NCI-H1105 (cell line): ENCODE data around the gene CAMKMT.
A peak's percentile ranks its signal among the peaks of the same experiment; 100 is the strongest.
"Not testable (repeated sequence)": the region's sequence is repeated elsewhere in the genome, so short reads cannot be mapped to it uniquely, and the experiment has no call there.

Experiments used
- DNase-seq: peaks from one replicate; lab custom pipeline; 2025; lab: John Stamatoyannopoulos, UW

The CAMKMT gene

DNA sequence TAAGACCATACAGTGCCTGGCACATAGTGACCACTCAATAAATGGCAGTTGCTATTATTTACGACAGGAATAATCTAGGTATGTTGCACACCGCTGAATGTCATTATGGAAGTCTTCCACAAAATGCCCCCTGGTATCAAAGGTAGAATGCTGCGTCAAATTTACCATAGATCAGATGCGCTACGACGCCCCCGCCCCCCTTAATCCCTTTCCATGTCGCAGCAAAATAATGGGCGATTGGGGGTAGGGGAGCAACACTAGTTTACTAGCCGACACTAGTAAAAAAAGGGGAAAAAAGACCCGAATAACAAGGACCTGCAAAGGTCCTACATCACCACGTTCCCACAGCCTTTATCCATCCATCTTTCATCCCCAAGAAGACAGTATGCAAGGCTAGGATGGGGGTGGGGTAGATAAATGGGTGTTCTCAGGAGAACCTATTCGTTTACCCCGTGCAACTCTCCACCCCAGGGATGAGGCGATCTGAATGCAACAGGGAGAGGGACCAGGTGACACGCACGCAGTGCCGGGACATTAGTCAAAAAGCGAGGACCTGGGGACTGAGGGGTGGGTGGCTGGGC lies 908 bp upstream of the CAMKMT start:
- peak; percentile 22 for DNase-seq

DNA sequence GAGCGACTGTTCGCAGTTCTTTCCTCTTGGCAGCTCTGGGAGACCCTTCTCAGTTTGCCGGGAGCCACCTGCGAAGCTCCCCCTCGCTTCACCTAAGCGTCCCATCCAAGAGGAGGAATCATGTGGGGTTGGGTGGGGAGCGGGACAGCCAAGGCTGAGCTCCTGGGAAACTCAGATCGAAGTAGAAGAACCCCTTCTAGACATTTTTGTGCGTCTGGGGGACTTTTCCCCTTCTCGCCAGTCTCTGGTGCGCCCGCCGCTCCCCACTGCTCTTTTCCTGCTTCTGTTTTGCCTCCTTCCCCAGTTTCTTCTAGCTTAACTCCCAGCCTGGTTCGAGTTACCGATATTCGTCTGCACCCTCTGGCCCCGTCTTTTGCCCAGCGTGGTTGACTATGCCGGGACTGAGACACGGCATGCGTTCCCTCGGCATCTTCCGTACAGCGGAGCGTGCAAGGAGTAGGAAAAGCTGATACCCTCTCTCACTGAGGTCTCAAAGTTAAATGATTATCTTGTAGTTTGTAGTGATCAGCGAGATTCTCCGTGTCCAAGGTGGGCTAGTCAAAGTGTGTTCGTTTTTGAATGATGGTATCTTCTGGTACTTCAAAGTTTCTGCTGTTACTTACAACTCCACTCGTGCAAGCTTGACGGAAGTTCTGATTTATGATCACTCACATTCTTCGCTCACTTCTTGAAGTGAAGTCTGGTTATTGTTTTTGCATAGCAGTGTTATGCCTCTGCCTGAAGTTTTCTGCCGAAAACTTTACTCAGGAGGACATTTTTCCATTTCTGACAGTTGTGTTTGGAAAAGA lies 664 bp downstream of the CAMKMT start:
- peak; percentile 8 for DNase-seq

DNA sequence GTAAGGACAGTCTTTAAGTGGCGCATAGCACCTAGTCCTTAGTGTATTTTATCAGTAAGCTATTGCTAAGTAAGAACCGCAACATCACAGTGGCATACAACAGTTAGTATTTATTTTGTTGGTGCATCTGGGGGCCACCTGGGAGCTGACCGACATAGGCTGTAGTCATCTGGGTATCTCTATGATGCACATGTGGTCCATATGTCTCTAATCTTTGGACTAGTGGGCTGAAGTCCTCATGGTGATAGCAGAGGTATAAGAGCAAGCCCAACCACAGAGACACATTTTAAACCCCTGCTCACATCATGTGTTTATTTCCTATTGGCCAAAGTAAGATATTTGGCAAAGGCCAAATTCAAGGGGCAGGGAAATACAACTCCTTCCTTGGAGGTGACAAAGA lies 2.9 kb downstream of the CAMKMT start:
- DNase-seq, result no peak

DNA sequence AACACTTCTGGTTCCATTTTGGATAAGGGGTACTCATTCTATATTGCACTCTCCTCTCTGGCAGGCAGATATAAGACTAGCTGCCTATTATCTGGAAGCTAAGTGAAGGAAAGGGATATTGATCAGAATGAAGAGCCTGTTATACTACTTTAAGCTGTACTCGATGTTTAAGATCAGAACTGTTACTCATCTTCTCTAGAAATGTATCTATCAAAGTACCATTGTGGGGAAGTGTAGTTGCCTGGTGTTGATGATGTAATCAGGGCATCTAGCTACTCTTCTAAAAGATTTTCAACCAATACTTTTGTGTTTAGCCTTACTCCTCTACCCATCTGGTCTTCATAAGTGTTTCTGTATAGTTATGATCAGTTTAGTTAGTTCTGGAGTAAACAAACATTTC lies 5.8 kb downstream of the CAMKMT start:
- DNase-seq, result no peak

DNA sequence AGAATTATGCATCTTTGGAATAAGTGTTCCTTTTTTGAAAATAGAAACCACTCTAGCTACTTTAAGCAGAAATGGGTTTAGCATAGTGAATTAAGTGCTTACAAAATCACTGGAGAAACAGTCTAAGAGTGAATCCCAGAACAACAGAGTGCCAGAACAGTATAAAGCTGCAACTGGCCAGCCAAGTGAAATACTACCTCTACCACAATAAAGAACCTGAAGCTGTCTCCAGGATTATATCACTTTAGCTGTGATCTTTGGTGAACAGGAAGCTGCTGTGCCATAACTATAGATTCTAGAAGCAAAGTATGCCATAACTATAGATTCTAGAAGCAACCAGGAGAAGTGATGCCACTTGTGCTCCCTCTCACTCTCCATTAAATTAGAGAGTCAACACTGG lies 7.6 kb downstream of the CAMKMT start:
- no peak for DNase-seq

DNA sequence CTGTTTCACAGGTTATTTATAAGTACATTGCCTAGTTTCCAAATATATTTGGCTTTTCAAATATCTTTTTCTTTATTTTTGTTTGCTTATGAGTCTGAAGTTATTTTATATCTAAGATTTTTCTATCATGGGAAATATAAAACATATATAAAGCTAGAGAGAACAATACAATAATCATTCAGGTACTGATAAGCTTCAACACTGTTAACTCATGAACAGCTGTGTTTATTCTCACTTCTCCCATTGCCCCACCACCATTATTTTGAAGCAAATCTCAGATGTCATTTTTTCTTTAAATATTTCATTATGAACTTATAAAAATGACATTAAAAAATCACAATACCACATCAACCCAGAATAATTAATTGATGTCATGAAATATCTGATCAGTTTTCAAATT lies 9.7 kb downstream of the CAMKMT start:
- no peak for DNase-seq

DNA sequence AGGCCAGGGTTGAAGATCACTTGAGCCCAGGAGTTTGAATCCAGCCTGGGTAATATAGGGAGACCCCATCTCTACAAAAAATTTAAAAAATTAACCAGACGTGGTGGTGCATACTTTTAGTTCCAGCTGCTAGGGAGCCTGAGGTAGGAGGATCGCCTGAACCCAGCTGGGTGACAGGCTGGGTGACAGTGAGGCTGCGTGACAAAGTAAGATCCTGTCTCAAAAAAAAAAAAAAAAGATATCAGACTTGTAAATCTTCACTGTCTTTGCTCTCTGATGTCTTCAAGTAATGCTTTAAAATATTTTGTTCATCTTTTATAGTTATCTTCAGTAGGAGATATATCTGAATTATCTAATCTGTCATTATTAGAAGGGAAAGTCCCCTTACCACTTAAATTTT lies 10.5 kb downstream of the CAMKMT start:
- no peak for DNase-seq

DNA sequence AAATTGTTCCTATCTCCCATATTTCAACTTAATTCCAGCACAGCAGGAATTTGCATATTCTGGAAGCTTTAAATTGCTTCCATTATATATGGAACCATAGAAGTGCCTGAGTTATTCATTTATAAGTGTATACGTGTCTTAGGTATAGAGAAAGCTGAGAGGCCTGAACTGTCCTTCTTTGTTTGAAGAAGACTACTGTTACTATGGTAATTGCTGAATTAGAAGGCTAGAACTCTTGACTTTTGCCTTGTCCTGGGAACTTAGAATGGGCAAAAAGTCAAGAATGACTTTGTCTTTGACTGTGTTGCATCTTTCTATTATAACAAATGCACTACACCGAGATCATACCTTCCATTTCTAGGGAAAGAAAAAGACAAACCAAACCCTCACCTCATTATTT lies 15.7 kb downstream of the CAMKMT start:
- no peak for DNase-seq

DNA sequence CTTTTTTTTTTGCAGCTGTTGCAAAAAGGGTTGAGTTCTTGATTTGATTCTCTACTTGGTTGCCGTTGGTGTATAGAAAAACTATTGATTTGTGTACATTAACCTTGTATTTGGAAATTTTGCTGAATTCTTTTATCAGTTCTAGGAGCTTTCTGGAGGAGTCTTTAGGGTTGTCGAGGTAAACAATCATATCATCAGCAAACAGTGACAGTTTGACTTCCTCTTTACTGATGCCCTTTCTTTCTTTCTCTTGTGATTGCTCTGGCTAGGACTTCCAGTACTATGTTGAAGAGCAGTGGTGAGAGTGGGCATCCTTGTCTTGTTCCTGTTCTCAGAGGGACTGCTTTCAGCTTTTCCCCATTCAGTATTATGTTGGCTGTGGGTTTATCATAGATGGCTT lies 23.5 kb downstream of the CAMKMT start:
- DNase-seq, result not testable (repeated sequence)

DNA sequence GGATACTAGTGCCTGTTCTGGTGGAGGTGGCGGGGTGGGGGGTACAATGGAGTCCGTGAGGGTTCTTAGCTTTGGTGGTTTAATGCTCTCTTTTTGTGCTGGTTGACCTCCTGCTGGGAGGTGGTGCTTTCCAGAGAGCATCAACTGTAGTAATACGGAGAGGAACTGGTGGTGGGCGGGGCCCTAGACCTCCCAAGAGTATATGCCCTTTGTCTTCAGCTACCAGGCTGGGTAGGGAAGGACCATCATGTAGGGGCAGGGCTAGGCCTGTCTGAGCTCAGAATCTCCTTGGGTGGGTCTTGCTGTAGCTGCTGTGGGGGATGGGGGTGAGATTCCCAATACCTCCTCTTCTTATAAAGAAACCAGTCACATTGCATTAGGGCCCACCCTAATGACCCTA lies 27.1 kb downstream of the CAMKMT start:
- no peak for DNase-seq

DNA sequence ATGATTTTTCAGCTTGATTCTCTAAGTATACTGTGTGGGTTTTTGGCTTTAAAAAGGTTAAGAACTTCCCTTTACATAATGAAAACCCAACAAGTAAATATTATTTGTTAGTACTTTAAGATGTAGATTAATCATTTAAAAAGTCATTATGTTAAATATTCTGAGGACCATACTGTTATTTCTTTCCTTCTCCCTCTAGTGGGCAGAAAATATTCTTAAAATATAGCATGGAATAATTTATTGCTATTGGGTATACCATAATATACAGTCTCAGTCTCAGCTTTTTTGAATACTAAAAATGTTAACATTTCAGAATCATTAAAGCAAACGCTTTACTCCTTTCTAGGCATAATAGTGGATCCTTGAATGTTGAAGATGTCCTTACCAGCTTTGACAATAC lies 28.1 kb downstream of the CAMKMT start:
- no peak for DNase-seq

DNA sequence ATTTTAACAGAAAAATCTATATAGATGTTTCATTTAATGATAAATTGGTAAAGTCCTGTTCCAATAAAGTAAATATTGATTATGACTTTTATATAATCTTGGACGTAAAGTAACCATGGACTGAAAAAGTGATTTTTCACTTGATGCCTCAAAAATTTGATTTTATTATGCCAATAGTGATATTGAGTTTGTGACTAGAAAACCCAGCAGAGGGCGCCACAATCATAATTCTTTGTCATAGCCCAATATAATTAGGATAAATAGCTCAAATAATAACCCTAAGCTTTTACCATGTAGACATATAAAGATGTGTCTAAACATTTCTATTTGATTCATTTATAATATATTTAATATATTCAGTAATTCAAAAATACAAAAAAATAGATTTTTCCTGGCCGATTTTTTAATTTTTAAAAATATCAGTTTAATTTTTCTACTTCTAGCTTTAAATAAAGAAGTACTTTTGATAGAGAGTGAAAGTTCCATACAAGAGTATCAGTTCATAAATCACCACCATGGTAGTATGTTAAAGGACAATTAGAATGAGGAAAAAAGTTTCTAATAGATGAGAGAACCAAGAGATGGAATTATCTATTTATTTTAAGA lies 30.7 kb downstream of the CAMKMT start:
- DNase-seq, result peak; percentile 36

DNA sequence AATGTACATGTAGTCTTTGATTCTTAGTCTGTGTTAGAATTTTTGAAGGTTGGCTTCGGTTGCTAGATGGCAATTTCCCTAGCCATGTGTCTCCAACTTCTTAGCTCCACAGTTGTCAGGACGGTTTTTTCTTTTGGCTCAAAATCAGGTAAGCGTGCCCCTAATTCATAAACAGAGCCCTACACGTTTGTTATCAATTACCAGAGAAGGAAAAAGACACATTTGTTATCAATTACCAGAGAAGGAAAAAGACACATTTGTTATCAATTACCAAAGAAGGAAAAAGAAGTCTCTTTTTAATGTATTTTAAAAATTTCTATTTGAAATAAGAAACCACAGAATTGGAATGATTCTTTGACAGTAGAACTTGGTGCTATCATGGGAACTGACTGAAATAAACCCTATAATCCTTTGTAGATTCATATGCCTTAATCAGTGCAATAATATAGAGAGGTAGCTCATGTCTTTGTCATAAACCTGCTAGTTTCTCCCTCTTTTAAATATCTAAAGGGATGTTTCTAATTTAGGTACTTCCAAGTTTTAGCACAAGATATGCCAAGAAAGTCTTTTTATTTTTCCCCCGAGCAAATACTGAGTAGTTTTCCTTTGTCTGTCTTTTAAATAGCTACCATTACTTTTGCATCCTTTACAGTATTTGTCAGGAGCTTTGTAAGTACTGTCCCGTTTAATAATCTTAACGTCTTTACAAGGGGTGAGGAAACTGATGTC lies 35.9 kb downstream of the CAMKMT start:
- DNase-seq, result no peak

DNA sequence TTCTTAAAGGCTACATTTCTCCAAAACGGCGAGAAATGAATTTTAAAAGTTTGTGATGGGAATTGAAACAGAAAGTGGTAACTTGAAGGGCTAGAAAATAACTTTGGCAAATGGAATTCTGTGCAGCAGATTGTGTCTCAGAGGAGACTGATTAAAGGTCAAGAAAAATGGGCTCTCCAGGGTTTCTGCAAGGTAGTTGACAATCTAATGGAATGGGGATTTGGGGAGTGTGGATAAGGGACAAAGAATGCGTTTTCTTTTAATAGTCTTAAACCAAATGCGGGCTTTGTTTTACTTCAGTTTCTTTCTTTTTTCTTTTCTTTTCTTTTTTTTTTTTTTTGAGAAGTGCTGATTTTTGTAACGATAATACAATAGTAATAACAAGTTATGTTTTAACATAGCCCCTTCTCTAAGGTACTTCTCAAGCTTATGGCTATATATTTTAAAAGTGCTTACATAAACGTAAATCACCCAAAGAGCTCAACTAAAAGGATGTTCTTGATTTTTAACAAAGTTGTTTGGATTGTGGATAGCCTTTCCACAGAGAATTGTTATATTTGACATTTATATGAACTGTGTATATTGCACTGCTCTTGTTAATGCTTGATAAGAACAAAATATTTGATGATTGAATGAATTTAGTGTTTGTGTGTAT lies 36.6 kb downstream of the CAMKMT start:
- no peak for DNase-seq

DNA sequence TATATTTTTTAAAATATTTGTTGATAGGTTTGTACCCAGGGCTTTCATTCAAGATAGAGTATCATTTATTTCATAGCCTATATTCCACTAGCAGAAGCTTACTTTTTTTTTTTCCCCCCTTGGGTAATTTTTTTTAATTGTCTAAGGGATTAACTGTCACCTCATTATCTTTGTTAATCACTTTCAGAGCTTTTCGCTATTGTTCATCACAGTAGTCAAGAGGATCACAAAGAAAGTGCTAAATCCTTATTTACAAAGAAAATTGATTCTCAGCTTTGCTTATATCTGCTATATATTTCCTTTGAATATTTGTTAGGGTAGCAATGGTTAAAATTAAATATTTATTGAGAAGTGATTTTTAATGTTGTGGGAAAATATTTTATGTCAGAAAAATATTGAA lies 59.0 kb downstream of the CAMKMT start:
- DNase-seq, result no peak

DNA sequence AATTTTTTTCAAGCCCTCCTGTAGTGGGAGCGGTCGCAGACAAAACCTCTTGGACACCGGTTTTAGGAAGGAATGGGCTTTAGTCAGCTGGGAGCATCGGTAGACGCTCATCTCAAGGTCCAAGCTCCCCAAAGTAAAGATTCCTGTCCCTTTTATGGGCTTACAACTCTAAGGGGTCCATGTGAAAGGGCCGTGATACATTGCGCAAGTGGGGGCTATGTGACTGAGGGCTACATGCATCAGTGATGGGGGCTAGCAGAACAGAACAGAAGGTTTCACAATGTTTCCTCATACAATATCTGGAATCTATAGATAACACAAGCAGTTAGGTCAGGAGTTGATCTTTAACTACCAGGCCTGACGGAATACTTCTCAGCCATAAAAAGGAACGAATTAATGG lies 62.5 kb downstream of the CAMKMT start:
- DNase-seq, result no peak

DNA sequence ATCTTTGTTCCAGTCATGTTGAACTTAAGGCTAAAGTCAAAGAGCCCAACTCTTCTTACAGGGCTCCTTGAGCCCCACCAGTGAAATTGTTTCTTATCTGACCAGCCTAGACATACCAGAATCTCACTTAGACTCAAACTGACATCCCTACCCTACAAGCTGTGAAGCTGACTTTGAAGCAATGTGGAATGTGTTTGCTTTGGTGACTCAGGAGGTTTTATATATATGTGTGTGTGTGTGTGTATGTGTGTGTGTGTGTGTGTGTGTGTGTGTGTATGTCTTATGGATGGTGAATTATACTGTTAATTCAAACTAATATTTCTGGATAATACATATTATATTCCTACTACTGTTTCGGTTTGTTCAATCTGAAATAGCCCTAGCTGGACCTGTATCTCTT lies 67.3 kb downstream of the CAMKMT start:
- no peak for DNase-seq

DNA sequence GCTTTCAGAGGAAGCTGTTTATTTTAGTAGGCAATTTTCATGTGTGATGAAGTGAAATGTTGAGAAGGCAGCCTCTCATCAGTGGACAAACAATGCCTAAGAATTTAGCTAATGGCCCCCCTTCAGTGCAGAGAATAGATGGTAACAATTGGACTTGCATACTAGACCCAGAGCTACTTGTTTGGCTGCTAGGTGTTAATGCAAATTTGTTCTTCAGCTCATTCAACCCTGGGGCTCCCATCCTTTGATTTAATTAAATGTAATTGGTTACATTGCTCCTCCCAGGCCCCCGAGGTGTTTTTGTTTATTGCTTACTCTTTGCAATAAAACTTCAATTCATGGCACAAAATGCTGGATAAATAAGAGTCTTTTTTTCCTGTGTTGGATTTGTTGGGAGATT lies 68.6 kb downstream of the CAMKMT start:
- DNase-seq, result no peak

DNA sequence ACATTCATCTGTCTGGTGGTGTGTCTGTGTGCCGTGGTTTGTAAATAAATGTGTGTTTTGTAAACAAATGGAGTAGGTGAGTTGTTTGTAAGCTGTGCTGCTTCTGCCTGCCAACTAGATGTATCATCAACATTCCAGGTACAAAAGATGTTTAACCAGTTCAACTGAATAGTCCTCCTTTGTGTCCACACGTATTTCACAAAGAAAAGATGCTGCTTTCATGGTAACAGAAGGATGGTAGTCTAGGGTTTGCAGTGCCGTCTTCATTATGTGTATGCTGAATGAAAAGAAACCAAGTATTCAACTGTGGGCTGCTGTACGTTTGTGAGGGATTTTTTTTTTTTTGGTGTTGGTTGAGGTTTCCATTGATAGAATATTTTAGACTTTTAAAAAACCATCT lies 72.1 kb downstream of the CAMKMT start:
- DNase-seq, result no peak

DNA sequence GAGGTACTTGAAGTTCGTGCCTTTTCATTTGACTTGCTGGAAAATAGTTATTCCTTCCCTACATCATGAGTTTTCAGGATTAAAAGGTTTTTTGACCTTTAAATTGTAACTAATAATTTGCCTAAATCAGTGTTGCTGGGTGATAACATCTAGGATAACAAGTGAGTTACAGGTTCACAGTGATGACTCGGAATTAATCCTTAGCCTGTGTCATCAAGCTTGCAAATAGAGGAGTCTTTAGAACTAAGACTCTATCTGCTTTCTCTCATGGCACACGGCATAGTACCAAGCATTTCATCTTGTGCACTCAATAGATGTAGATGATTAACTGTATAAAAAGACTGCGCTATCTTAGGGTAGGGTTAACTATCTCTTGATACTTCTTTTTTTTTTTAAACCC lies 79.5 kb downstream of the CAMKMT start:
- no peak for DNase-seq

DNA sequence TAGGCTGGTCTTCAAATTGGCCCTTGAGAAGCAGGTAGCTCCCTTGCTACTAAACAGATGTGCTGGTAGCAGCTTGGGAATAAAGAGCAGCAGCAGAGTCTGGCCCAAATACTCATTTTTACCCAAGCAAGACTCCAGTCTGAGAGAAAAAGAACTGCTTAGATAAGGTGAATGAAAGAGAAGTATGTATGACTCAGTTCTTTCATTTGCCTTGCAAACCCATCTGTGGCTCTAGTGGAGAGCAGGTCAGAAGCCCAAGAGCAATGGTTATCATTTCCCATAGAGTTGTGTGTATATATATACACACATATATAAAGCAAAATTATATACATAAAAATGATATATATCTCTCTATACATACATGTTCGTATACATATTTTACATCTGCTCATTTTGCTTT lies 80.3 kb downstream of the CAMKMT start:
- DNase-seq, result no peak

DNA sequence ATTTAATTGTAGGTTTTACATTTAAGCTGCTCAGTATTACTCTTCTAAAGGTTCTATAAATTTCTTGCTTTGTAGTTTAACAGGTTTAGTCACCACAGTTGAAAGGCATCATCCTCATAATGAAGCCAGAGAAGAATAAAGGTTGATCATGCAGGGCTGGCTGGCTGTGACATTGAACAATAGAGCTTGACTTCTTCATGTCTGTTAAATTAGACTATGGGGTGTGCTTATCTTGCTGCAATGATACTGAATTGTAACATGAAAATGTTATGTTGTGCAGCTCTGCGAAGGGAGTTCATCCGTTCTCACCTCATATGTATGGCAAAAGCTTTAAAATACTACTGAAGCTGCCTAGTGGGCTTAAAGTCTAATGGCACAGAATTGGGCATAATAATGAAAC lies 81.8 kb downstream of the CAMKMT start:
- no peak for DNase-seq
